Nephron progenitor cell (in vitro differentiated cells): Measurements from ENCODE around the gene ASCL1.

Source experiments
- DNase-seq: peaks from one replicate; pipeline ENCODE4 v3.0.0; 2021
- H3K27ac Mint-ChIP-seq: 2 replicates; pipeline ENCODE4 v1.8.0; 2021; ENCODE audit warnings: mild to moderate bottlenecking, moderate library complexity, mixed read lengths
- H3K27me3 Mint-ChIP-seq: 2 replicates; pipeline ENCODE4 v1.8.0; 2021; ENCODE audit warnings: mild to moderate bottlenecking, low read depth, mixed read lengths; ENCODE audit not compliant: poor library complexity
- H3K36me3 Mint-ChIP-seq: 2 replicates; pipeline ENCODE4 v1.8.0; 2021; ENCODE audit warnings: low read depth, mixed read lengths
- H3K4me1 Mint-ChIP-seq: 2 replicates; pipeline ENCODE4 v1.8.0; 2021; ENCODE audit warnings: mixed read lengths
- H3K4me3 Mint-ChIP-seq: 2 replicates; pipeline ENCODE4 v1.8.0; 2021; ENCODE audit warnings: mild to moderate bottlenecking, moderate library complexity, mixed read lengths
- H3K9me3 Mint-ChIP-seq: 2 replicates; pipeline ENCODE4 v1.8.0; 2021; ENCODE audit warnings: mild to moderate bottlenecking, moderate library complexity, mixed read lengths
- TF ChIP-seq, protein P1 (sequence below): fragments of 200-600 bp; sonication (generic); IDR thresholded peaks from 2 replicates; pipeline ENCODE4 v1.5.0; 2021; ENCODE audit warnings: antibody characterized with exemption

The ASCL1 gene

DNA sequence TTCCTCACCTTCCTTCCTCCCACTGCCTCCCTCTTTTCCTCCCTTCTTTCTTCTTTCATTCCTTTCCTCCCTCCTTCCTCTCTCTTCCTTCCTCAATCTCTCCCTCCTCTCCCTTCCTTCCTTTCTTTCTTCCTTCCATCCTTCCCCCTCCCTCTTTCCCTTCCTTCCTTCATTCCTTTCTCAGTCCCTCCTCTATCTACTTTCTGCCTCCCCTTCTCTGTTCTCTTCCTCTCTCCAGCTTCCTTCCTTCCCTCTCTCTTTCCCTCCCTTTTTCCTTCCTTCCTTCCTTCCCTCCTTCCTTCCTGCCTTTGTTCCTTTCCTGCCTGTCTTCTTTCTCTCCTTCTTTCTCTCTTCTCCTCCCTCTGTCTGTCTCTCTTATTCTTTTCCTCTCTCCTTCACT is 16.1 kb downstream of the ASCL1 start:
- Mint-ChIP-seq H3K4me1 (peaks cover 7% of the 10 kb centered on the region), H3K27me3 (peaks cover 78% of the 10 kb centered on the region), H3K4me3 (no peak overlapping the region), H3K27ac (no peak overlapping the region), H3K36me3 (no peaks in the 10 kb centered on the region), H3K9me3 (no peaks in the 10 kb centered on the region)
- TF ChIP-seq, protein P1, sequence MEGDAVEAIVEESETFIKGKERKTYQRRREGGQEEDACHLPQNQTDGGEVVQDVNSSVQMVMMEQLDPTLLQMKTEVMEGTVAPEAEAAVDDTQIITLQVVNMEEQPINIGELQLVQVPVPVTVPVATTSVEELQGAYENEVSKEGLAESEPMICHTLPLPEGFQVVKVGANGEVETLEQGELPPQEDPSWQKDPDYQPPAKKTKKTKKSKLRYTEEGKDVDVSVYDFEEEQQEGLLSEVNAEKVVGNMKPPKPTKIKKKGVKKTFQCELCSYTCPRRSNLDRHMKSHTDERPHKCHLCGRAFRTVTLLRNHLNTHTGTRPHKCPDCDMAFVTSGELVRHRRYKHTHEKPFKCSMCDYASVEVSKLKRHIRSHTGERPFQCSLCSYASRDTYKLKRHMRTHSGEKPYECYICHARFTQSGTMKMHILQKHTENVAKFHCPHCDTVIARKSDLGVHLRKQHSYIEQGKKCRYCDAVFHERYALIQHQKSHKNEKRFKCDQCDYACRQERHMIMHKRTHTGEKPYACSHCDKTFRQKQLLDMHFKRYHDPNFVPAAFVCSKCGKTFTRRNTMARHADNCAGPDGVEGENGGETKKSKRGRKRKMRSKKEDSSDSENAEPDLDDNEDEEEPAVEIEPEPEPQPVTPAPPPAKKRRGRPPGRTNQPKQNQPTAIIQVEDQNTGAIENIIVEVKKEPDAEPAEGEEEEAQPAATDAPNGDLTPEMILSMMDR: no peak
- no peak for DNase-seq

DNA sequence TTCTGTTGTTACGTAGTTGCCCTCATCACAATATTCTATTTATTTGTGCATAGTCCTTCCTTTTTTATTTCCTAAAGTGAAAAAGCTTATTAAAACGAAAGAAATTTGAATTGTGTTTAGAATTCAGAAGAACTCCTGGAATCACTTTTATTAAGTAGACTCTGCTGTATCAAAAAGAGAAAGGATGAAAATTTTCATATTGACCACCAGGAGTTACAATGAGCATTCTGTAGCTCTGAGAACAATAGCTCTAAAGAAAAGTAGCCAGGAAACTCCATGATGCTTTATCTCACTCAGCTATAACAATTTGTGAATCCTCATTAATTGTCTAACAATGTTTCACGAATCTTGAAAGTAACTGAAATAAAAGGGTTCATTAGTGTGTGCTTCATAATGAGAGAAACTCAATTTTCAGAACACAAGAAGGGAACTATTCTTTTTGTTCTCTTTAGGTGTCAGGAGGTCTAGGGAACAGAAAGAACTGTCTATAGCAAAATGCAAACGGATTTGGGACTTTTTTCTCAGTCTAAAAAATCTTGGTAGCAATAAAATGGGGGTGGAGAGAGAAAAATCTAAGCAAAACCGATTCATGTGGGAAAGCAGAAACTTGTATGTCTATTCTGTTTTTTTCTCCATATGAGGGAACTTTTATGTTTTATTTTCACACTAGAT is 19.3 kb downstream of the ASCL1 start:
- Mint-ChIP-seq H3K4me1 (peaks cover 8% of the 10 kb centered on the region), H3K36me3 (no peaks in the 10 kb centered on the region), H3K27ac (no peak overlapping the region), H3K4me3 (no peak overlapping the region), H3K9me3 (no peaks in the 10 kb centered on the region), H3K27me3 (peaks cover 48% of the 10 kb centered on the region)
- DNase-seq: no peak
- TF ChIP-seq, protein P1: no peak

GRCh38 chr12:102977945-102978706 is 20.7 kb downstream of the ASCL1 start:
- TF ChIP-seq, protein P1: no peak
- Mint-ChIP-seq H3K27me3 (peaks cover 38% of the 10 kb centered on the region), H3K4me1 (peaks cover 8% of the 10 kb centered on the region), H3K4me3 (no peak overlapping the region), H3K27ac (no peak overlapping the region), H3K36me3 (no peaks in the 10 kb centered on the region), H3K9me3 (no peaks in the 10 kb centered on the region)
- DNase-seq: no peak

DNA sequence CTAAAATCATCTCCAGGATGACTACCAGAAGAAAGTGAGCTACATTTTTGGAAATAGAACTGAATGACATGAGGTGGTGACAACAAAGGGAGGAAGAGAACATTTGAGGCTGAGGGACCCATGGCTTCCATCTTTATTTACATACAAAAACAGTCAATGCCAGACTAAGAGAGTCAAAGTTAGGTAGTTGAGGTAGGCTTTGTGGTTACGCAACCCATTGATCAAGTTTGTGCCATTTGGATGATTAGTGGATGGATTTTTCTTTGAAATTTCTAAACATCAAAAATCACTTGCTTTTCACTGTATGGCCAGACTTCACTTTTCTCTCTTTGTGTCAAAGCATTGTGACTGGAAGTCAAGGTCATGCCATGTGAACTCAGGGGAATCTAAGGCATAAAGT is 22.9 kb downstream of the ASCL1 start:
- H3K9me3 Mint-ChIP-seq: no peaks in the 10 kb centered on the region
- no peaks in the 10 kb centered on the region for H3K36me3 Mint-ChIP-seq
- H3K4me3 Mint-ChIP-seq: no peak overlapping the region
- TF ChIP-seq, protein P1: no peak
- H3K27me3 Mint-ChIP-seq: peaks cover 29% of the 10 kb centered on the region
- DNase-seq: no peak
- H3K4me1 Mint-ChIP-seq: peaks cover 8% of the 10 kb centered on the region
- H3K27ac Mint-ChIP-seq: no peak overlapping the region

DNA sequence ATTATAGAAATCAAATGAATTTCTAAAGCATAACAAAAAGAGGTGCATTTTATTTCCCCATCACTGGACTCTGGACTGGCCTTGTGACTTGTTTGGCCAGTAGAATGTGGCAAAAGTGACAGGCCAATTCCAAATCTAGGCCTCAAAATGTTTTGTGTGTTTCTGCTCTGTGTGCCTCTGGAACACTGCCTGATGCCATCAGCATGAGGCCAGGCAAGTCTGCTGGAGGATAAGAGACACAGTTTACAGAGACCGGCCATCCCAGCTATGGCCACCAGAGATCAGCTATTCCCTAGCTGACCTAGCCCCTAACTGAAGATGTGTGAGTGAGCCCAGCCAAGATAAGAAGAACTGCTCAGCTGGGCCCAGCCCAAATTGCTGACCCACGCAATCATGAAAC is 32.9 kb downstream of the ASCL1 start:
- TF ChIP-seq, protein P1: no peak
- H3K4me1 Mint-ChIP-seq: no peaks in the 10 kb centered on the region
- H3K36me3 Mint-ChIP-seq: no peaks in the 10 kb centered on the region
- H3K9me3 Mint-ChIP-seq: no peaks in the 10 kb centered on the region
- no peak for DNase-seq
- H3K4me3 Mint-ChIP-seq: no peak overlapping the region
- H3K27ac Mint-ChIP-seq: no peak overlapping the region
- peaks cover 17% of the 10 kb centered on the region for H3K27me3 Mint-ChIP-seq
